ENCODE measurements around the gene CCDC190.
"Not testable (repeated sequence)": the region's sequence is repeated elsewhere in the genome, so short reads cannot be mapped to it uniquely, and the experiment has no call there.

The CCDC190 gene

DNA sequence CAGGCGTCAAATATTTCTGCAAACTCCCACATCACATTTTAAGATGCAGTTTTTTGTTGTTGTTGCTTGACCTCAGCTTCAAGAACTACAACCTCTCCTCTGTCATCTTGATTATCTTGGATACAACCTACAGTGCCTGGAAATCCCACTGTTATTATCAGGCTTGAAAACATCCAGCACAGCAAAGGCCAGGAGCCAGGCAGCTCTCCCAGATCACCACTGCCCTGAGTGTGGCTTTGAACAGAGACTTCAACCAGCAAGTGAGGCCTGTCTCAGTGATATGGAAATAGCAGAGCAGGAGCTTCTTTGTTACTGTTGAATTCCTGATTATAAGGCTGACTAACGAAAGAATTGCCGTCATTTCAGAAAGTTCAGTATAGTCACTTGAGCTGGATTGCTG, 28.5 kb downstream of the CCDC190 start:
- DNase-seq (ENCODE audit: low read depth) = no peak

DNA sequence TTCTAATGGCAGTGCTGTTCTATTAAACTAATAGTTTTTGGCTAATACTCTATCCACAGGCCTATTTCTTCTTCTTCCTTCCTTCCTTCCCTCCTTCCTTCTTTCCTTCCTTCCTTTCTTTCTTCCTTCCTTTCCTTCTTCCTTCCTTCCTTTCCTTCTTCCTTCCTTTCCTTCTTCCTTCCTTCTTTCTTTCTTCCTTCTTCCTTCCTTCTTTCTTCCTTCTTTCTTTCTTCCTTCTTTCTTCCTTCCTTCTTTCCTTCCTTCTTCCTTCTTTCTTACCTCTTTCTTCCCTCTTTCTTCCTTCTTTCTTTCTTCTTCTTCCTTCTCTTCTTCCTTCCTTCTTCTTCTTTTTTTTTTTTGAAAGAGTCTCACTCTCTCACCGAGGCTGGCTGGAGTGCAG, 31.7 kb downstream of the CCDC190 start:
- no peak for DNase-seq (ENCODE audit: low read depth)

DNA sequence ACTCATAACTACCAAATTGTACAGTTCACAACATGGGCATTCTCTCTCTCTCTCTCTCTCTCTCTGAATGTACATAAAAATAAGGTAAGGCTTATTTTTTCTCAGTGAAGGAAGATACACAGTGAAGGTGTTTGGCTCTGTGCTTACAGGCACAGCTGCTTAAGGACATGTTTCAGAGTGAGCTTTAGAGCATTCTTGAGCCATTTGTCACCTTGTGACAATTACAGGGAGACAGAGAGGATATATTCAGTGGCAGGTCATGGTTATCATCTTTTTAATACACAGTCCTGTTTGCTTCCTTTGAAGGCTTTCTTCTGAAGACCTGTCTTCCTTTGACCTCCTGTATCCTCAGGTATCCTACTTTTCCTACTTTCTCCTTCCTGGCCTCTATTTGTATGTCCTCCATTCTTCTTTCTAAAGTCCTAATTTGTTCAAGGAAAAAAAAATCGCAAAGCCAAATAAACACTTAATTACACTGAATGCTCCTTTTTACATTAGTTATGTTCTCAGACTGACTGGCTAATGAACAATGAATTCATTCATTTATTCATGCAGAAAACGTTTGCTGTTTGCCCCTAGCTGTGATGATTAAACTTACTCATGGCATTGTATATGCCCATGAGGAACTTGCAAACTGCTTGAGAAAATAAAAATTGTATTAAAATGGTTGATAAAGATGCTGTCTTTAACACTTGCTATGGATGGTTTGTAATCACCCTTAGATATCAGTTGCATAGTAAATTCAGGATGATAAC, 37.0 kb downstream of the CCDC190 start:
- no peak for DNase-seq (ENCODE audit: low read depth)

DNA sequence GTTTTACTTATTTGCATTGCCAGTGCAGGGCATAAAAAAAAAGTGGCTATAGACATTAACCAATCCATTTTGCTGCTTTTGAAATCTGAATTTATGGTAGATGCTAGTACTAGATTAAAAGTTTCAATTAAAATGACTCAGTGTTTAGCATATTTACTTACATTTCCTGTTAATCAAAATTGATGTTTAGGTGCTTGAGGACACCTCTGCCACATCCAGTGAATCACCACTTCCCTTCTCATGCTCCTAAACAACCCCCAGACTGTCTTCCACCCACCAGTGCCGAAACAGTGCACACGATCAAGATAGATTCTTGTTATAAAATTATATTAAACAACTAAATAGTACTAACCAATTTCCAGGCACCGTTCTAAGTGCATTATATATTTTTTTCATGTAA, 37.7 kb downstream of the CCDC190 start:
- DNase-seq (ENCODE audit: low read depth) = no peak

DNA sequence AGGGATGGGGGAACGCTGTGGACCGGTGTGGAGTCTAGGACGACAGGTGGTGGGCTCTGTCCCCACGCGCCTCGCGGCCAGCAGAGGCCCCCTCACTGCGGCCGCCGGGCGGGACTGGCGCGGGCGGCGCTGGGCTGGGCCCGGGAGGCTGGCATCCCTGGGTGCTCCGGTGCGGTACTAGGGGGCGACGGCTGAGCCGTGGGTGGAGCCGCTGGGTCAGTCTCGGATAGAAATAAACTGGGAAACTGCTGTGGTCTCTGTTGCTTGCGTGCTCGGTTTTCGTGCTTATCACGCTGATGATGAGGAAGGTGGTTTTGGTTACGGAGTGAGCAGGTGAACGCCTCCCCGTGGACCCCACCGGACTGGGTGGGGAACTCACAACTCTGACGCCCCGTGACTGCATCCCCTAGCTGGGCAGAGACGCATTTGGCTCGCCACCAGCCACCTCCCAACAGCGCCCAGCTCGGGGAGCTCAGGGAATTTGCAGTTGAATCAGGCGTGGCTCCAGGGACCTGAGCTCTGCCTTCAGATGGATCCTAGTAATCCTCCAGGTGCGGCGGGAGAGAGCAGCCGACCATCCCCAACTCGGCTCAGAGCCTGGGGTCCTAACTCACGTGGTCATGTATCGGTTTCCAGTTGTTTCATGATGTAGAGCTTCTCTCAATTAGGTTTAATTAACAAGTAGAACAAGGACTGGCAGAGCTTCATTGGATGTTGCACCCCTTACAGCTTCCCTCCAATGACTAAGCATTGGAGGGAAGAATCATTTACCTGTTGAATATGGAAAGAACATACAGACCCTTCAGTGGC, 38.4 kb downstream of the CCDC190 start:
- DNase-seq (ENCODE audit: low read depth) = no peak

DNA sequence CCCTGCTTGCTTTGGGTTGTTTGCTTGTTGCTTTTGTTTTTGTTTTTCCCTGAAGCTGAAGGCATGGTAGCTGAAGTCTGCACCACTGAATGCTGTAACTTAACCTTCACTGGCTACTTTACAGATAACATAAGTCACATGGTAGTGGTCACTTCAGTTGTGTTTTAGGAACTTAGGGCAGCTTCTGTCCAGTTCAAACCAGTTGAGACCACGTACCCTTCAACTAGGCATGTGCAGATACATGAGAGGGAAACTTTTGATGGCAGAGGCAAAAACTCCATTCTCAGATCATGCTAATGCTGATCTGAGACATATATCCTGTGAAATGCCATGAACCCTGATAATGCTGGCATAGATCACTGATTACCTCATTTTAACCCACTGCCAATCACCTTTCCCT, 42.3 kb downstream of the CCDC190 start:
- DNase-seq (ENCODE audit: low read depth) = not testable (repeated sequence)

DNA sequence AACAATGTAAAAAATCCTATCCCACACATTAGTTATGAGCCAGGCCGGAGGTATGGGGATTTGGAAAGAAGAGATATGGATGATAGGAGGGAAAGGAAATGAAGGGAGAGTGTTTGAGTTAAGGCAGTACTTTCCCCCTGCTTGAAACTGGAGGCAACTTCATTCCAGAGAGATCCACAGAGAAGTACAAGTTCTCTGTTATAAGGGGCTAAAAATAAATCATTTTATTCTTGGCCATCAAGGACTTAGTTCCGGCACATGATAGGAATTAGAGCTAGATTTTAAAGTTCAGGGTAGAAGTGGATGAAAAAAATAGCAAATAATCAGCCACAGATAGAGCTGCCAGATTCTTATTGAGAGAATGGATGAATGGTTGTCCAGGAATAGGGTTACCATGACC, 42.8 kb downstream of the CCDC190 start:
- DNase-seq (ENCODE audit: low read depth) = not testable (repeated sequence)

DNA sequence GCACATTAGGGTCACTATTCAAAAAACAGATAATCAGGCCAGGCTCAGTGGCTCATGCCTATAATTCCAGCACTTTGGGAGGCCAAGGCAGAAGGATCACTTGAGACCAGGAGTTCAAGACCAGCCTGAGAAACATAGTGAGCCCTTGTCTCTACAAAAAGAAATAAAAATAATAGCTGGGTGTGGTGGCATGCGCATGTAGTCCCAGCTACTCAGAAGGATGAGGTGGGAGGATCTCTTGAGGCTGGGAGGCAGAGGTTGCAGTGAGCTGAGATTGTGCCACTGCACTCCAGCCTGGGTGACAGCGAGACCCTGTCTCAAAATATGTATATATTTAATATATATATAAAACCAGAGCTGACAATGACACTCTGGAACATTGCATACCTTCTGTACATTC, 48.6 kb downstream of the CCDC190 start:
- not testable (repeated sequence) for DNase-seq (ENCODE audit: low read depth)

DNA sequence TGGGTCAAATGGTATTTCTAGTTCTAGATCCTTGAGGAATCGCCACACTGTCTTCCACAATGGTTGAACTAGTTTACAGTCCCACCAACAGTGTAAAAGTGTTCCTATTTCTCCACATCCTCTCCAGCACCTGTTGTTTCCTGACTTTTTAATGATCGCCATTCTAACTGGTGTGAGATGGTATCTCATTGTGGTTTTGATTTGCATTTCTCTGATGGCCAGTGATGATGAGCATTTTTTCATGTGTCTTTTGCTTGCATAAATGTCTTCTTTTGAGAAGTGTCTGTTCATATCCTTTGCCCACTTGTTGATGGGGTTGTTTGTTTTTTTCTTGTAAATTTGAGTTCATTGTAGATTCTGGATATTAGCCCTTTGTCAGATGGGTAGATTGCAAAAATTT, 53.5 kb downstream of the CCDC190 start:
- not testable (repeated sequence) for DNase-seq (ENCODE audit: low read depth)
